ENCODE data around the gene IGLON5.

IGLON5 gene

DNA sequence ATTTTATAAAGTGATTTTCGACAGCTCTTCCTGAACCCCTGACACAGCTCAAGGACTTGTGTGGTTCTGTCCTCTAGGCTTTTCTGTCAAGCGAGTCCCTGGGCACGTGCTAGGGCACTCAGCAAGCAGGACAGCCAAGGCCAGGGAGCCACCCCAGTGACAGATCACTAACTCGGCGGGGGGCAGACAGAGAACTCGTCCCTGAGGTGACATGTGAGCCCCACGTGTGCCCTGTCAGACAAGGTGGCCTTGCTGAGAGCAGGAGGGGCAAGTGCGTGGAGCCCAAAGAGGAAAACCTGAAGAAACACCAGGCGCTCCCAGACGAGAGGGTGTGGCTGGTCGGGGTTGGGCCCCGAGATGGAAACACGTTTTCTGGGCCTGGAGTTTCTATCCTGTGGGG lies 49.8 kb downstream of the IGLON5 start:
- no peak for ATAC-seq
- no peak for TF ChIP-seq SNAI2 (CRISPR knock-in tag; IDR thresholded peaks at IDR 0.05)
- TF ChIP-seq, protein P1, sequence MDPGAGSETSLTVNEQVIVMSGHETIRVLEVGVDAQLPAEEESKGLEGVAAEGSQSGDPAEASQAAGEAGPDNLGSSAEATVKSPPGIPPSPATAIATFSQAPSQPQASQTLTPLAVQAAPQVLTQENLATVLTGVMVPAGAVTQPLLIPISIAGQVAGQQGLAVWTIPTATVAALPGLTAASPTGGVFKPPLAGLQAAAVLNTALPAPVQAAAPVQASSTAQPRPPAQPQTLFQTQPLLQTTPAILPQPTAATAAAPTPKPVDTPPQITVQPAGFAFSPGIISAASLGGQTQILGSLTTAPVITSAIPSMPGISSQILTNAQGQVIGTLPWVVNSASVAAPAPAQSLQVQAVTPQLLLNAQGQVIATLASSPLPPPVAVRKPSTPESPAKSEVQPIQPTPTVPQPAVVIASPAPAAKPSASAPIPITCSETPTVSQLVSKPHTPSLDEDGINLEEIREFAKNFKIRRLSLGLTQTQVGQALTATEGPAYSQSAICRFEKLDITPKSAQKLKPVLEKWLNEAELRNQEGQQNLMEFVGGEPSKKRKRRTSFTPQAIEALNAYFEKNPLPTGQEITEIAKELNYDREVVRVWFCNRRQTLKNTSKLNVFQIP (CRISPR knock-in tag; IDR thresholded peaks at IDR 0.05; ENCODE audit: borderline replicate concordance, low read depth): no peak
- no peak for TF ChIP-seq GLIS3 (CRISPR knock-in tag; IDR thresholded peaks at IDR 0.05)
- no peak for TF ChIP-seq RARB (CRISPR knock-in tag; IDR thresholded peaks at IDR 0.05)
- no peak for TF ChIP-seq ZNF70 (CRISPR knock-in tag; IDR thresholded peaks at IDR 0.05)
- no peak for TF ChIP-seq TOX (CRISPR knock-in tag; IDR thresholded peaks at IDR 0.05; ENCODE audit: borderline replicate concordance)
- TF ChIP-seq ZFP30 (CRISPR knock-in tag; IDR thresholded peaks at IDR 0.05): no peak
- no peak for TF ChIP-seq ZFP3 (CRISPR knock-in tag; IDR thresholded peaks at IDR 0.05)
- no peak for TF ChIP-seq ARNTL (CRISPR knock-in tag; IDR thresholded peaks at IDR 0.05; ENCODE audit: borderline replicate concordance, low read depth)
- TF ChIP-seq, protein P2, sequence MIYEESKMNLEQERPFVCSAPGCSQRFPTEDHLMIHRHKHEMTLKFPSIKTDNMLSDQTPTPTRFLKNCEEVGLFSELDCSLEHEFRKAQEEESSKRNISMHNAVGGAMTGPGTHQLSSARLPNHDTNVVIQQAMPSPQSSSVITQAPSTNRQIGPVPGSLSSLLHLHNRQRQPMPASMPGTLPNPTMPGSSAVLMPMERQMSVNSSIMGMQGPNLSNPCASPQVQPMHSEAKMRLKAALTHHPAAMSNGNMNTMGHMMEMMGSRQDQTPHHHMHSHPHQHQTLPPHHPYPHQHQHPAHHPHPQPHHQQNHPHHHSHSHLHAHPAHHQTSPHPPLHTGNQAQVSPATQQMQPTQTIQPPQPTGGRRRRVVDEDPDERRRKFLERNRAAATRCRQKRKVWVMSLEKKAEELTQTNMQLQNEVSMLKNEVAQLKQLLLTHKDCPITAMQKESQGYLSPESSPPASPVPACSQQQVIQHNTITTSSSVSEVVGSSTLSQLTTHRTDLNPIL (CRISPR knock-in tag; IDR thresholded peaks at IDR 0.05; ENCODE audit: low read depth): no peak
- TF ChIP-seq ZNF8 (CRISPR knock-in tag; IDR thresholded peaks at IDR 0.05): no peak
- no peak for TF ChIP-seq ZC3H10 (CRISPR knock-in tag; IDR thresholded peaks at IDR 0.05)
- no peak for TF ChIP-seq ESRRG (CRISPR knock-in tag; IDR thresholded peaks at IDR 0.05)
- TF ChIP-seq, protein P3, sequence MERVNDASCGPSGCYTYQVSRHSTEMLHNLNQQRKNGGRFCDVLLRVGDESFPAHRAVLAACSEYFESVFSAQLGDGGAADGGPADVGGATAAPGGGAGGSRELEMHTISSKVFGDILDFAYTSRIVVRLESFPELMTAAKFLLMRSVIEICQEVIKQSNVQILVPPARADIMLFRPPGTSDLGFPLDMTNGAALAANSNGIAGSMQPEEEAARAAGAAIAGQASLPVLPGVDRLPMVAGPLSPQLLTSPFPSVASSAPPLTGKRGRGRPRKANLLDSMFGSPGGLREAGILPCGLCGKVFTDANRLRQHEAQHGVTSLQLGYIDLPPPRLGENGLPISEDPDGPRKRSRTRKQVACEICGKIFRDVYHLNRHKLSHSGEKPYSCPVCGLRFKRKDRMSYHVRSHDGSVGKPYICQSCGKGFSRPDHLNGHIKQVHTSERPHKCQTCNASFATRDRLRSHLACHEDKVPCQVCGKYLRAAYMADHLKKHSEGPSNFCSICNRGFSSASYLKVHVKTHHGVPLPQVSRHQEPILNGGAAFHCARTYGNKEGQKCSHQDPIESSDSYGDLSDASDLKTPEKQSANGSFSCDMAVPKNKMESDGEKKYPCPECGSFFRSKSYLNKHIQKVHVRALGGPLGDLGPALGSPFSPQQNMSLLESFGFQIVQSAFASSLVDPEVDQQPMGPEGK (CRISPR knock-in tag; IDR thresholded peaks at IDR 0.05; ENCODE audit: borderline replicate concordance): no peak
- TF ChIP-seq, protein P4, sequence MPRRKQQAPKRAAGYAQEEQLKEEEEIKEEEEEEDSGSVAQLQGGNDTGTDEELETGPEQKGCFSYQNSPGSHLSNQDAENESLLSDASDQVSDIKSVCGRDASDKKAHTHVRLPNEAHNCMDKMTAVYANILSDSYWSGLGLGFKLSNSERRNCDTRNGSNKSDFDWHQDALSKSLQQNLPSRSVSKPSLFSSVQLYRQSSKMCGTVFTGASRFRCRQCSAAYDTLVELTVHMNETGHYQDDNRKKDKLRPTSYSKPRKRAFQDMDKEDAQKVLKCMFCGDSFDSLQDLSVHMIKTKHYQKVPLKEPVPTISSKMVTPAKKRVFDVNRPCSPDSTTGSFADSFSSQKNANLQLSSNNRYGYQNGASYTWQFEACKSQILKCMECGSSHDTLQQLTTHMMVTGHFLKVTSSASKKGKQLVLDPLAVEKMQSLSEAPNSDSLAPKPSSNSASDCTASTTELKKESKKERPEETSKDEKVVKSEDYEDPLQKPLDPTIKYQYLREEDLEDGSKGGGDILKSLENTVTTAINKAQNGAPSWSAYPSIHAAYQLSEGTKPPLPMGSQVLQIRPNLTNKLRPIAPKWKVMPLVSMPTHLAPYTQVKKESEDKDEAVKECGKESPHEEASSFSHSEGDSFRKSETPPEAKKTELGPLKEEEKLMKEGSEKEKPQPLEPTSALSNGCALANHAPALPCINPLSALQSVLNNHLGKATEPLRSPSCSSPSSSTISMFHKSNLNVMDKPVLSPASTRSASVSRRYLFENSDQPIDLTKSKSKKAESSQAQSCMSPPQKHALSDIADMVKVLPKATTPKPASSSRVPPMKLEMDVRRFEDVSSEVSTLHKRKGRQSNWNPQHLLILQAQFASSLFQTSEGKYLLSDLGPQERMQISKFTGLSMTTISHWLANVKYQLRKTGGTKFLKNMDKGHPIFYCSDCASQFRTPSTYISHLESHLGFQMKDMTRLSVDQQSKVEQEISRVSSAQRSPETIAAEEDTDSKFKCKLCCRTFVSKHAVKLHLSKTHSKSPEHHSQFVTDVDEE (CRISPR knock-in tag; IDR thresholded peaks at IDR 0.05): no peak
- TF ChIP-seq OSR1 (CRISPR knock-in tag; IDR thresholded peaks at IDR 0.05): no peak
- no peak for TF ChIP-seq CSDC2 (CRISPR knock-in tag; IDR thresholded peaks at IDR 0.05)
- no peak for TF ChIP-seq ZNF565 (CRISPR knock-in tag; conservative IDR thresholded peaks at IDR 0.05; ENCODE audit: low read depth)
- no peak for TF ChIP-seq TCF4 (CRISPR knock-in tag; IDR thresholded peaks at IDR 0.05; ENCODE audit: borderline replicate concordance)
- TF ChIP-seq BACH2 (CRISPR knock-in tag; IDR thresholded peaks at IDR 0.05; ENCODE audit: borderline replicate concordance): no peak

DNA sequence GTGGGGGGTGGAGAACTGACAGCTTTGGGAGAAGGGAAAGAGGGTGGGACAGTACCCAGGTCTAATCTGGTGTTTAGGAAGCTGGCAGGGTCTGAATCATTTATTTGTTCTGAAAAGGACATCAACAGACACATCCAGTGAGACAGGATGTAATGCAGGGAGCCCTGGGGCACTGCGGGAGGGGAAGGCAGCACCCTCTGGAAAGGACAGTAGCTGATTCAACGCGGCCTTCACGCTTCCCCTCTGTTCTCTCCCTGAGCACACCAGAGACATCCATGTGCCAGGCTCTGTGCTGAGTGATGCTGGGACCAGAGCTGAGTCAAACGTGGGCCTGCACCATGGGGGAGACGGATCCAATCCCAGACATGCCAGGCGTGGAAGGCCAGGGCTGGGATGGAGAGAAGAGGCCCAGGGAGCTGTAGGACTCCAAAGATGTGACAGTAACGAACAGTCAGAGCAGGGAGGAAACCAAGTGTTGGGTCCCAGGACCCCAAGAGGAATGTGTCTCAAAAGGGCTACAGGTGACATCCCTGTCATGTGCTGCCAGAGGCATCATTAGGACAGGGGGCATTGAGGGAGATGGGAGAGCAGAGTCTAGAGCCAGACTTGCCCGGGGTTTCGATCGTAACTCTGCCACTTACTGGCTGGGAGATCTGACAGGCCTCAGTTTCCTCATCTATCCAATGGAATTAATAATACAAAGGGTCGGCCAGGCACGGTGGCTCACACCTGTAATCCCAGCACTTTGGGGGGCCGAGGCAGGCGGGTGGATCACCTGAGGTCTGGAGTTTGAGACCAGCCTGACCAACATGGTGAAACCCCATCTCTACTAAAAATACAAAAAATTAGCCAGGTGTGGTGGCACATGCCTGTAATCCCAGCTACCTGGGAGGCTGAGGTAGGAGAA lies 53.0 kb downstream of the IGLON5 start:
- no peak for ATAC-seq
- TF ChIP-seq ZNF8 (CRISPR knock-in tag; IDR thresholded peaks at IDR 0.05) (no peak), ARNTL (CRISPR knock-in tag; IDR thresholded peaks at IDR 0.05; ENCODE audit: borderline replicate concordance, low read depth) (no peak), PPARA (CRISPR knock-in tag; IDR thresholded peaks at IDR 0.05; ENCODE audit: borderline replicate concordance) (no peak), RARB (CRISPR knock-in tag; IDR thresholded peaks at IDR 0.05) (no peak), ZC3H10 (CRISPR knock-in tag; IDR thresholded peaks at IDR 0.05) (no peak), CSDC2 (CRISPR knock-in tag; IDR thresholded peaks at IDR 0.05) (no peak), ZFP3 (CRISPR knock-in tag; IDR thresholded peaks at IDR 0.05) (no peak), ESRRG (CRISPR knock-in tag; IDR thresholded peaks at IDR 0.05) (no peak)
- TF ChIP-seq, protein P3 (CRISPR knock-in tag; IDR thresholded peaks at IDR 0.05; ENCODE audit: borderline replicate concordance): no peak
- TF ChIP-seq, protein P5, sequence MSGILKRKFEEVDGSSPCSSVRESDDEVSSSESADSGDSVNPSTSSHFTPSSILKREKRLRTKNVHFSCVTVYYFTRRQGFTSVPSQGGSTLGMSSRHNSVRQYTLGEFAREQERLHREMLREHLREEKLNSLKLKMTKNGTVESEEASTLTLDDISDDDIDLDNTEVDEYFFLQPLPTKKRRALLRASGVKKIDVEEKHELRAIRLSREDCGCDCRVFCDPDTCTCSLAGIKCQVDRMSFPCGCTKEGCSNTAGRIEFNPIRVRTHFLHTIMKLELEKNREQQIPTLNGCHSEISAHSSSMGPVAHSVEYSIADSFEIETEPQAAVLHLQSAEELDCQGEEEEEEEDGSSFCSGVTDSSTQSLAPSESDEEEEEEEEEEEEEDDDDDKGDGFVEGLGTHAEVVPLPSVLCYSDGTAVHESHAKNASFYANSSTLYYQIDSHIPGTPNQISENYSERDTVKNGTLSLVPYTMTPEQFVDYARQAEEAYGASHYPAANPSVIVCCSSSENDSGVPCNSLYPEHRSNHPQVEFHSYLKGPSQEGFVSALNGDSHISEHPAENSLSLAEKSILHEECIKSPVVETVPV (CRISPR knock-in tag; IDR thresholded peaks at IDR 0.05): no peak

Measured in SK-N-SH treated with all-trans-retinoic acid at 6 μM for 48 hours (cell line).